GM21717 (cell line): ENCODE results near the gene ADGRD2.

Source experiments
- ATAC-seq: cut with Tn5 transposase; IDR thresholded peaks from one replicate; pipeline ENCODE4 v1.9.1; 2021; ENCODE audit warnings: mild to moderate bottlenecking, moderate library complexity; ENCODE audit not compliant: unreplicated experiment

The ADGRD2 gene

GRCh38 chr9:124437086-124437485, 13.2 kb upstream of the ADGRD2 start:
- ATAC-seq = no peak

- no peak for ATAC-seq
Observed at GRCh38 chr9:124438091-124438490, 12.2 kb upstream of the ADGRD2 start.

- ATAC-seq = no peak
Observed at GRCh38 chr9:124439086-124439485, 11.2 kb upstream of the ADGRD2 start.

- no peak for ATAC-seq
Observed at GRCh38 chr9:124439686-124440243, 10.5 kb upstream of the ADGRD2 start.

- no peak for ATAC-seq
Observed at GRCh38 chr9:124440786-124441185, 9.5 kb upstream of the ADGRD2 start.

GRCh38 chr9:124441291-124441690, 9.0 kb upstream of the ADGRD2 start:
- no peak for ATAC-seq

- ATAC-seq = no peak
Observed at GRCh38 chr9:124442379-124442778, 7.9 kb upstream of the ADGRD2 start.

GRCh38 chr9:124442826-124443225, 7.4 kb upstream of the ADGRD2 start:
- ATAC-seq = no peak

GRCh38 chr9:124443625-124444024, 6.6 kb upstream of the ADGRD2 start:
- no peak for ATAC-seq

- no peak for ATAC-seq
Observed at GRCh38 chr9:124444166-124444565, 6.1 kb upstream of the ADGRD2 start.

GRCh38 chr9:124447297-124447661, 3.0 kb upstream of the ADGRD2 start:
- ATAC-seq = no peak

- no peak for ATAC-seq
Observed at GRCh38 chr9:124448019-124448418, 2.2 kb upstream of the ADGRD2 start.

GRCh38 chr9:124449381-124450151, 685 bp upstream of the ADGRD2 start:
- ATAC-seq = no peak

GRCh38 chr9:124450931-124451661, 845 bp downstream of the ADGRD2 start:
- ATAC-seq = no peak

GRCh38 chr9:124452326-124452725, 2.1 kb downstream of the ADGRD2 start:
- ATAC-seq = no peak

- ATAC-seq = no peak
Observed at GRCh38 chr9:124452841-124453585, 2.8 kb downstream of the ADGRD2 start.

GRCh38 chr9:124453586-124454191, 3.4 kb downstream of the ADGRD2 start:
- ATAC-seq = no peak

GRCh38 chr9:124454296-124454695, 4.0 kb downstream of the ADGRD2 start:
- ATAC-seq = no peak

- ATAC-seq = no peak
Observed at GRCh38 chr9:124454791-124455443, 4.7 kb downstream of the ADGRD2 start.

GRCh38 chr9:124455820-124456219, 5.6 kb downstream of the ADGRD2 start:
- no peak for ATAC-seq
